Fibroblast of upper back skin (primary cell): ENCODE measurements around the gene CLSTN2.

Experiments used
- DNase-seq: peaks from one replicate; pipeline ENCODE4 v3.0.0-alpha.2; 2013

Gene CLSTN2

DNA sequence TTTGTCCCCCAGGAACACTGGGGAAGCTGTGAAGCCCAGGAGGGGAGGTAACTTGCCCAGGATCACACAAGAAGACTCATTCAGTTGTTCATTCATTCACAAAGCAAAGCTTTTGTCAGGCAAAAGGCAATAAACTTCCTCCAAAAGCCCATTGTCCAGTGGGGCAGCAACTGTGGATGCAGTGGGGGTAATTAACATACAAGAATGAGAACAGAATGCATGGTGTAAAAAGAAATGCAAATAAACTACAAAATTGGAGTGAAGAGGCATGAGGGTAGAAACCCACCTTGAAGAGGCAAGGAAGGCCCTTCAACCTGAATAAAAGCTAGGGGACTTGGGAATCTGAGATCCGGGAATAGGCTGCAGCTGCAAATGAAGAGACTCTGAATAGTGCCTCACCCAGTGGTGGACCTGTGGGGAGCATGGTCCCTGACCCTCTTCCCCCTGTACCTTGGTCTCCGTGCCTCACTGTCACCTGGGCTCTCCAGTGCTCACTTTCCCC lies 363.6 kb downstream of the CLSTN2 start:
- no peak for DNase-seq

DNA sequence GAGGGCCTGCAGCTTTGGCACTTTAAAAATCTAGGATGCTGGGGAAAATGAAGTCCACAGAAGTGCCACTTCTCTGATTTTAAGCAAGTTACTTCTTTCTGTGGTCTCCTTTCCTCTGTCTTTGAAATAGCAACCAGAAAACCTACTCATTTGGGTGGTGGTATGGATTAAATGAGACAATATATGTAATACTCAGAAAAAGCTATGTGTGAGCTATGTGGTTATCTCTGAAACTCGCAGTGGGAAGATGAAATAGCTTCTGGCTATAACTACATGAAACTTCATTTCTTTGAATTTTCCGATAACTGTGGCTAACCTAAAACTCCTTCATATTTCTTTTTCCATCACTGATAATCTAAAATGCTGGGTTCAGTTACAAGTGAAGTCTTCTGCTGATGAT lies 368.9 kb downstream of the CLSTN2 start:
- no peak for DNase-seq

DNA sequence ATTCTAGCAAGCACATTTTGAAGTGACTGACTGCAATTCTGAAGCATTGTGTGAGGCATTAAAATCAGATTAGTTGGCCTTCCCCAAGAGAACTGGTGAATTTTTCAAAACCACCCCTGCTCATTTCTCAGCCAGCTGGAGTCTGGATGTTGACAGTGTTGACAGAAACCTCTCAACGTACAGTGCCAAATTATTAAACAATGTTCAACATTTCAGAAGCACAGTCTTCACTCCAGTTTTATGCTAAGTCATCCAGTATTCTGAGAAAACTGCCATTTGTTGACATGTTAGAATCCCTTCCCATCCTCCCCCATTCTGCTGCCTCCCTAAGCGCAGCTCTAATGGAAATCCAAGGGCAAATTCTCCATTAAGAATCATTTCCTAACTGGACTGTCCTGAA lies 373.6 kb downstream of the CLSTN2 start:
- DNase-seq: peak; percentile 28

DNA sequence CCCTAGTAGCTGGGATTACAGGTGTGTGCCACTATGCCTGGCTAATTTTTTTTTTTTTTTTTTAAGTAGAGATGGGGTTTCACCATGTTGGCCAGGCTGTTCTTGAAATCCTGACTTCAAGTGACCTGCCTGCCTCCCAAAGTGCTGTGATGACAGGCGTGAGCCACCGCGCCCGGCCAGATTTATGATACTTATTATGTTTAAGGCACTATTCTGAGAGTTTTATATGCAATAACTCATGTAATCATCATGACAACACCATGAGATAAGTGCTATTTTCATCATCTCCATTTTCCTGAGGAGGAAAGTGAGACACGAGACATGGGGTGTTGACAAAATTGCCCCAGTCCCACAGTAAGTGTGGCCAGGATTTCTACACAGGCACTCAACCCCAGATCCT lies 376.4 kb downstream of the CLSTN2 start:
- DNase-seq: no peak

DNA sequence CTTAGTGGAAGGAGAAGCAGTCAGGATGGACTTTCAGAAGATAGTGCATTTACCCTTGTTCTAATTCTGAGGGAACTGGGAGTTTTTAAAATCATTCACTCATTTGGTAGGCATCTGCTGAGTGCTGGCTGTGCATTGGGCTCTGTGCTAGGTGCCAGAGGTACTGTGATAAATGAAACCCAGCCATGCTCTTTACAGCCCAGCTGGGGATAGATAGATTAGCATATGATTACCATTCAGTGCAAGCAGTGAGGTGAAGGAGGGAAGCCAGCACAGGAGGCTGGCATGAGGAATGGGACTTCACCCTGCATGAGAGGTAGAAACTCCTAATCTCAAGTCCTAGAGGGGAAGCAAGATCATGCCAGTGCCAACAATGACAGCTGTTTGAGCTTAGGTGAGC lies 381.0 kb downstream of the CLSTN2 start:
- DNase-seq: no peak

DNA sequence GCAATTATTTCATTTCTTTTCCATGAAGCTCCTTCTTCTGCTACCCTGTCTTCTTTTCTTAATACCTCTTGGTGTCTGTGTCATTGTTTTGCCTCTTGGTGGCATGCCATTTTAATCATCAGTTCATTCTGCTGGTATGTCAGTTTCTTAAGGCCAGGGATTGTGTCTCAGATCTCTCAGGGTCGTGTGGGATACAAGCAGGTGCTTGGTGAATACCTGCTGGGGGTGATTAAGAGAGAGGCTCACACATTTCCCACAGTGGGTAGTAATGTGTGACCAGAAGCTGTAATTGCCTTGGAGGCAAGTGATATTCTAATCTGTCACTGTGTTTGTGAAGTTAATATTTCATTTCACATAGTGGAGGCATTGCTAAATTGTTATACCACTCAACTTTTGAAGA lies 381.5 kb downstream of the CLSTN2 start:
- no peak for DNase-seq

DNA sequence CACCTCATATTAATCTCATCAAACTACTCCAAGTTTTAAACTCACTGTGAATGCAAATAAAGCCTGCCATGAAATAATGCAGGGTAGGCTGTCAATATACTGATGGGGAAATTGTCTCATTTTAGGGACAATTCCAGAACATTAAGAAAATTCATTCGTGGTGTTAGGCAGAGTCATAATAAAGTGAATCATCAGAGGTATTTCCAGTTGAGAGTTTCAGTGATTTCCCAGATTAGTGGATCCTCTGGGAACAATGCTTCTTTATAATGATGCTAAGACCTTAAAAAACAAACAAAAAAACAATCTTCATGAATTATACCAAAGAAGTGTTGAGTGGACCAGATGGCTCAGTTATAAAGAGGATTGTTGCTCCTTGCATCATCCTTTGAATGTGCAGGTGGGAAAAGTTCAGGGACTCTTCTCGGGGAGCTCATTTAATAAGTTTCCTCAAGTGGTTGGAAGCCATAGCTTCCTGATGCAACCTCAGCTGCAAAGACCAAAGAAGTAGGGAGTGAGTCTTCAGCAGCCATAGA lies 381.9 kb downstream of the CLSTN2 start:
- peak; percentile 13 for DNase-seq

DNA sequence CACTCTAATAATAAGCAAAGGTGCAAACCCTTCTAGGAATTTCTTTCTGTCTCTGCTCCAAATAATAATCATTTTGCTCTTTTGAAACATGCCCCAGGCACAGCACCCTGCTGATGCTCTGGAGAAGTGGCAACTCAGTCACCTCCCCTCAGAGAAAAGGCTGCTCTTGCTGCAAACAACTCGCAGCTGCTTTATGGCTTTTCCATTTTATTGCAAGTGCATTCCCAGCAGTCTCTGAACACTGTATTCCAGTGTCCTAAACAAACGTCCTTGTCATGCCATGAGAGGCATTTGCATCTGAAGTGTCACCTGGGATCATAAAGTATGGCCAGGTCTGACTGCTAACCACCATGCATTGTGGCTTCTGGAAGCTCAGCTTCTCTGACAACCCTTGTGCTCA lies 384.8 kb downstream of the CLSTN2 start:
- DNase-seq: no peak

DNA sequence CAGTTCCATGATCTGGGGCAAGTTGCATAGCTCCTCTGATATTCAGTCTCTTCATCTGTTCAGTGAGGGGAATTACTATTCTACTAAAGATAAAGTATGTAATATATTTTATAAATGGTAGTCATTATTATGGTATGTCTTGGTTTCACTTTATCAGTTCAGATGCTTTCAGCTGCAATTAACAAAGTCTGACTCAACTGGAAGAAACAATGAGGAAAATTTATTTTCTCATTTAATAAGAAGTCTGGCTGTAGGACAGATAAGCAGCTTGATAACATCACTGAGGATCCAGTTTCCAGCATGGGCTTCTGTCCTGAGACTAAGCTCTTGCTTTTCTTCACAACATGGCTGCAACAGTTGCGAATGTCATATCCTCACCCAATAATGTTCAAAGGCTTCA lies 388.6 kb downstream of the CLSTN2 start:
- DNase-seq: no peak

DNA sequence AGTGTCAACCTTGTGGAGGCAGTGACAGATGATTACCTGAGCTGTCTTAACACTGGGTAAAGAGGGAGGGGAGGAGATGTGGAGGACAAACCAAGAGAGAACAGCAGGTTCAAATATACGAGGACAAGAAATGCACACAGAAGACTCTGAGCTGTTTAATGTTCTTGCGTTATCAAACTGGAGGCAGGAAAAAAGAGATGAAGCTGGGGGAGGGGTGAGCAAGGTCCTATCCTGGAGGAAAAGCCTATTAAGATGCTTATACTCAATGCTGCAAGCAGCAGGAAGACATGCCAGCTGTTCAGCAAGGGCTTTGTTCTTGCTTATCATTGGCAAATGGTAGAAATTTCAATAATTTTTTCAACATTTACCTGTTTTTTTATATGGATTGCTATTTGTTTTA lies 397.1 kb downstream of the CLSTN2 start:
- DNase-seq: no peak

DNA sequence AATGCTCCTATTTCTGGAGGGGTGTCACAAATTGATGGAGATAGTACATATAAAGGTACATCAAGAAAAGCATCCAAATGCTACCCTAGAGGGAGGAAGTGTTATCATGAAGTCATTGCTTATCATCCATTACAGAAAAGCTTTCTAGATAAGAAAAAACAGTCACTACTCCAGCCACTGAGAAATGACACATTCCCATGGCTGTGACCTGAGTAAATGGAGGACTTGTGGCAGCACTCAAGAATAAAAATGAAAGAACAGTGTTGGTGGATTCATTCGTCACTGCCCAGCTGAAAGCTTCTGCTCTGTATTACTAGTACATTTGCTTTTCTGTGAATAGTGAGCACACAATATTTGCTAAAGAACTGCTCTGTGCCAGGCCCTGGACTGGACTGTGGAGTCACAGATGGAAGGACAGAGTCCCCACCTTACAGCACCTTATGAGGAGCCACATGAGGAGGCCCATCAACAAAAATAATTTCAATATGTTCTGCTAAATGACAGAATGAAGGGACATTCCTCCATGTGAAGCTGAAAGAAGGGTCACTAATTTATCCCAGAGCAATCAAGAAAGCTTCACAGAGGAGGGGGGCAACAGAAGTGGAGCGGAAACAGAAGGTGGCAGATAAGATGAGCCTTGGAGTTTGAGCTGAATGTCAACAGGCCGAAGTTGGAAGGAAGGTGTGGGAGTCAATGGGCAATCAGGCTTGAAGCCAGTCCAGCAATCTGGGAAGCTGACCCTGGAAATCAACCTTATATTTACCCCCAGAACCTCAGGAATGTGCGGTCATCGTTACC lies 399.3 kb downstream of the CLSTN2 start:
- no peak for DNase-seq

DNA sequence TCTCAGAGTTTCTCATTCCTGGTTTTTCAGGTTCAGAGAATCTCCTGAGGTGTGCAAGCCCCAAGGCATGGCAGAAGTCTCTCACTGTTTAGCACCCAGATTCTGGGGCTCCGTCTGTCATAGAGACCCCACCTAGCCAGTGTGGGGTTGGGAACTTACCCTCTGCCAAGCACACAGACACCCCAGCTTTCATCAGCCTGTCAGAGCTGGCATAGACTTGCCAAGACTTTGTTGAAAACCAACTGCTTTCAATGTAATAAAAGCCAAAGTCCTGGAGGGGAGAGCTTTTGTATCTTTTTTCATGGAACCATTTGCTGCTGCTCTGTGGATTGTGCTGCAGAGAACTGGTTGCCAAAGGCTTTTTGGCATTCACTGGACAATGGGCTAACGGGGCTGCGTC lies 401.5 kb downstream of the CLSTN2 start:
- no peak for DNase-seq

DNA sequence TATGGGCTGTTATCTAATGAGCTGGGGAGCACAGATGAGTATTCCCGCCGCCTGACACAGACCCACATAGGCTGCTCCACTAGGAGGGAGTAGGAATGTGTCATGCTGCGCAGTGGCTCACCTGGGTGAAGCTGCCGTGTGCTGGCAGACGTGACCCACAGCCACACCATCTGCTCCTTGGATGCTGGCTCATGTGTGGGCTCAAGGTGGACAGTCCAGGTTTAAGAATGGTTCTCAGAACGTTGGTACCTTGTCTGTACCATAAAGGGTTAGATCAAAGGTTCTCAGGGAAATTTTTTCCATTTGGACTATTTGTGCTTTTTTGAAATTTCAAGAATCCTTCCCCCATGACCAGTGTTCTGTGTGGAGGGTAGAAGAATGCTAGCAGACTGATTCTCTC lies 403.9 kb downstream of the CLSTN2 start:
- no peak for DNase-seq

DNA sequence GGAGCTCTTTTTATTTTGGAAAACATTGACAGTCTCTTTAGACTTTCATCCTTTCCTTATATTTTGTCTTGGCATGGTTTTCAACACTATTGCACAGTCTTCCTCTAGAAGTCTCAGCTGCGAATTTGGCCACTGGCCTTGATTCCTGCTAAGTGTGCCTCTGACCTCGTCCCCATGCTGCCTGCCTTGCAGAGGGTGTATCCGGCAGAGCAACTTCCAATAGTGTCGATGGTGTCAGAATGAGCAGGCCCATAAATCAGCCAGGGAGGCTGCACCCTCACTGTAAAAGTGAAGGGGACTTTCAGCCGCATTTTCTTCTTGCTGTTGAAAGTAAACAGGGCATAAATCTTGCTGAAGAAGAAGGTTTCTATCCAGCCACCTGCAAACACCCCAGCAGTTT lies 406.2 kb downstream of the CLSTN2 start:
- no peak for DNase-seq

DNA sequence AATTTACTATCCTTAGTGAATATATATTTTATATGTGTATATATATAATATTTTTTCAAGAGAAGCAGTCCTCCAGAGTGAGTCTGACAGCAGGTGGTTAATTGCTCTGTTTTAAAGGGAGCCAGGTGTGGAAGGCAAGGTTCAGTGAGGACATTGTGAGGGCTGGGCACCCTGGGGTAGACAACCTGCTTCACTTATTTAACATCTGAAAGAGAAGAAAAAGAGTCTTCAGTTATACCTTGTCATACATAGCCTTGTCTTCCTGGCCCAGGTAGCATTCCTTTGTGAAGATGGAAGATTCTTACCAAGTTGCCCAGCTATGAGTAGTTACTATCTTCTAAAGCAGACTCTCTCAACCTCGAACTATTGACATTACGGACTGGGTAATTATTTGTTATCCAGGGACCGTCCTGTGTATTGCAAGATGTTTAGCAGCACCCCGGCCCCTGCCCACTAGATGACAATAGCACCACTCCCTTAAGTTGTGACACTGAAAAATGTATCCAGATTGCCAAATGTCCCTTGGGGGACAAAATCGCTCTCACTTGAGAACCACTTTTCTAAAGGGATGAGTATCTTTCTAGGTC lies 406.9 kb downstream of the CLSTN2 start:
- DNase-seq: no peak

DNA sequence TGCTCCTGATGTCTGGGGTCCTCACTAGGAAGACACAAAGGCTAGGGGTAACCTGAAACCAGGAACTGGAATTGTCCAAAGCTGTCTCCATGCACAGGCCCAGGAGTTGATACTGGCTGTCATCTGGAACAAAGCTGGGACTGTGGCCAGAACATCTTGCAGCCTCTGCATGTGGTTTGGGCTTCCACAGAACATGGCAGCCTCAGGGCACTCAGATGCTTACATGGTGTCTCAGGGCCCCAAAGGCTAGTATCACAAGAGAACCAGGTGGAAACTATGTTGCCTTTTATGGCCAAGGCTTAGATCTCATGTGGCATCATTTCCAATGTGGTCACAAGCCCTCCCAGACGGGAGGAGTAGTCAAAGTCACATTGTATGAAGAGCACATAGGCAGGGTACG lies 407.7 kb downstream of the CLSTN2 start:
- DNase-seq: no peak

DNA sequence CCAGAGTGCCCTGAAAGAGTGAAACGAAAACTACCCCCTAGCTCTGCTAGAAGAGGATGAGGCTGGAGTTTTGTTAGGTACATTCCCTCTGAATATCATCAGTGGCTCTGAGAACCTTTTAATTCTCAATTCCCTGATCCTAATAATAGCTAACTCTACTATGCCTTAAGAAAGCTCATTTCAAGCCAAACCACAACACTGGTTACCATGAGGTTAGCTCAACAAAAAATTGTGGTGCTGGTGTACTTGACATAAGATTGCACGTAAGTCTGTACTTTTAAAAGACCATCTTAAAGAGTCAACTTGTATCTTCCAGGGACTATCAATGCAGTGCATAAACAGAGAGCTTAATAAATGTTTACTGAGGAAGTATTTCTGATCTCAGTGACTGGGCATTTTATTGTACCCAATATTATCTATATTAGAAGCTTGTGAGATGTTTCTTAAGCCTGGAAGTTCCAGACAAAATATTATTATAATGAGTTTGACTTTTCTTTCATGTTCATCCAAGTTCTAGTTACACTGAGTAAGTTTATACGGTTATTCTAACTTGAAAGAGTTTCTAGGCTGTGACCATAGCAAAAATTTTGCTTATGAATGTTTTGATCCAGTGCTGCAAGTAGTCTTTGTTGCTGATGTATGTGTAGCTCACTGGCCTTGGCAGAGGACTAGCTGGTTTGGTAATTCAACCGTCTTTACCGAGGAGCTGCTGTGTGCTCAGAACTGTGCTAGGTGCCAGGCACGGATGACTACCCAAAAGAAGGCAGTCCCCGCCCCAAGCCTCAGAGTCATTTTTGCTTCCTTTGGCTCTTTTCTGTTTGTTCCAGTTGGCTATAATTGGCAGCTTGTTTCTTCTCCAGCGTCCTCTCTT lies 408.5 kb downstream of the CLSTN2 start:
- DNase-seq: no peak

DNA sequence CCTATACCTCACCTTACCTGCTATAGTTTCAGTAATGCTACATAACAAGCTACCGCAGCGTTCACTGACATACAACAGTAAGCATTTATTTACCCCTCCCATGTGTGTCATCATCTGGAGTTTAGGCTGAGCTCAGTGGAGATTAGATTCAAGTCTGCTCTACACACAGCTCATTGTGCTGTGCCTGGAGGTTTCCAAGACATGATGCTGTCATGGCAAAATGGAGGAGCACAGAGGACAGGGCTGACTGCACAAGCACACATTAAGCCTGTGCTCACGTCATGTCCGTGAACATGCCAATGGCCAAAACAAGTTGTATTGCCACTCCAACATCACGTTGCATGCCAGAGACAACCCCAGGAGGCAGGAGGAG lies 409.1 kb downstream of the CLSTN2 start:
- no peak for DNase-seq

DNA sequence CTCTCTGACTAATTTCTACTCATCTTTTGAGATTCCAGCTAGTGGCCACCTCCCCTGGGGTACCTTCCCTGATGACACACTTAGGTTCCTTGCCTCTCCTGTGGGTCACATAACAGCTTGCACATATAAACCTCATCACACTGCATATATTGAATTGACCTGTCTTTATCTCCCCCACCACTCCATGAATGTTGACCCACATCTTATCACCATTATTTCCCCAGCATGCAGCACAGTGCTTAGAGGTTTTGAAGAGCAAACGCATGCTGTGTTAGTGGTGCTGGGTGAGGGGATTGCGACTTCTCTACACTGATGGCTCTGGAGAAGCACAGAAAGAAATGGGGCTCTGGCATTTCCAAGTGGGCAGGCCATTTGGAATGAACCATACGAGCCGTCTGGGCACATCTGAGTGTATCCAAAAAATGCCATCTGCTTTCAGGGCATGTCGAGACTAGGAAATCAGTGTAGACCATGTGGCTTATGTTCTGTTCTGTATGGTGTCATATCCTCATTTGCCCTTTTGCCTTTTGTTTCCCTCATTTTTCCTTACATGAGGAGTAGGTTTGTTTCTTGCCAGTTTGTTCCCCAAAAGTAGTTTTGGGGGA lies 409.7 kb downstream of the CLSTN2 start:
- DNase-seq: no peak

DNA sequence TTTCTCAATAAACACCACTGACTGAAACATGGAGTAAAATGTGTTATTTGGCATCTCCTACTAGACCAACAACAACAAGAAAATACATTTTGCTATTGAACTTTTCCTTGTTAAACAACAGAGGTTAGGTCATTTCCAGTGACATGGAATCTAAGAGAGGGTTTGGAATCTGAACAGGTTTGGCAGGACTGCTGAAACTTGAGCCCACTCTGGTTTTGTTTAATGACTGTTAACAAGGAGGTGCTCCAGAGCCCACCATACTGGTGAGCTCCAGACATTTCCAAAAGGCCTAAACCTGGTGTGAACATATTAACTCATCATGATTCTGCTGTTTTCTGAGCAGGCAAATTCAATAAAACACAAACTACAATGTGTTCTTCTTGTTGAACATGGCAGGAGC lies 412.2 kb downstream of the CLSTN2 start:
- no peak for DNase-seq

DNA sequence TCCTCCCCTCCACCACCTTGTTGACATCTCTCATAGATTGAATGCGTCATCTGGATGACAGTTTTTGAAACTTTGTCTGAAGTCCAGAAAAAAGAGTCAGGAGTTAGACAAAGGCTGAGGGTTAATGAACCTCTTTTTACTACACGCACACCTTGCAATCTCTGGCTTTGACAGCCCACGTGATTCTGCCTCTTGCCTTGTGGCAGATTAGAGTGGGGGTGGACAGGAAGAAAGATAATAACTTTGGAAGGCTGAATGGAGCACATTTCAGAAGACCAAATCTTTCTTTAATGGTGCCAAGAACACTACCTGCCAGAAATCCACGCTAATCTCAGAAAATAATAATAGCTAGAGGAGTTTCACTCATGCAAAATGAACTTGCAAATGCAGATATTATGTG lies 415.0 kb downstream of the CLSTN2 start:
- no peak for DNase-seq

DNA sequence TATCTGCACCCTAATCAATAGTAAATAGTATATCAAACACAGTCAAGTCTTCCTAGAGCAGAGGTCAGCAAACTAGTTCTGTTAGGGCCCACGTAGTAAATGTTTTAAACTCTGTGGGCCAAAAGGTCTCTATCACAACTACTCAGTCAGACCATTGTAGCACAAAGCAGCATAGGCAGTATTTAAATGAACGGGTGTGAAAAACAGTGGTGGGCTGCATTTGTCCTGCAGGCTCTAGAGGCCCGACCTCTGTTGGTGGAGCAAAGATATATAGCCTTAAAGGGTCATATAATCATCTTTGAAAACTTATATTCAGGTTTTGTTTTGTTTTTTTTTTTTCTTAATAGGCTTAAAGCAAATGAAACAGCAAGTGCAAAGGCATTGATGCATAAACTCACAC lies 416.5 kb downstream of the CLSTN2 start:
- DNase-seq: no peak

DNA sequence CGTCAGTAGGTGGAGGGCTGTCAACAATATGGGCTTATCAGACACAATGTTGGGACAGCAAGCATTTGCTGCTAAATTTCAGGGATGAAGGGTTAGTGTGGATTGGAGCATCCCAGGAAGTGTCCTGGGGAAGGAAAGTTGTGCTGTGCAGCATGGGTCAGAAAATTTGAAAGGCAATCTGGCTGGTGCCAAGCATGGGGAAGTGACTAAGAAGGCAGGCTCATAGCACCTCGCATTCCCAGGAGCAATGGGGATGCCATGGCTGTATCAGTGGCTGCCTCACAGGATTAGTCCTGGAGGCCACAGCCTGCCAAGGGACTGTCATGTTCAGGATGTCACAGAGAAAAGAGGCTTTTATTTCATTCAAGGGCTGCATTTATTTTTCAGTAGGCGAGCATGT lies 420.5 kb downstream of the CLSTN2 start:
- DNase-seq: no peak
